OCI-LY1 (cell line): ENCODE results near the gene PIKFYVE.

ENCODE experiments used
- H2AFZ ChIP-seq: fragments of 200-600 bp; sonication (generic), shearing (Covaris generic); 2 replicates; pipeline ENCODE4 v1.6.0; 2014; ENCODE audit warnings: antibody characterized with exemption, mild to moderate bottlenecking, low read length
- H3F3A ChIP-seq: fragments of 200-600 bp; sonication (generic), shearing (Covaris generic); 2 replicates; pipeline ENCODE4 v1.6.0; 2014; ENCODE audit warnings: mild to moderate bottlenecking, antibody characterized with exemption, low read length, moderate library complexity; ENCODE audit not compliant: insufficient read depth
- H3K27ac ChIP-seq: fragments of 200-600 bp; sonication (generic); 2 replicates; pipeline ENCODE4 v1.5.1; 2014; ENCODE audit warnings: low read length, mixed run types, mild to moderate bottlenecking, low read depth; ENCODE audit not compliant: poor library complexity, severe bottlenecking
- H3K27me3 ChIP-seq: fragments of 200-600 bp; sonication (generic); 2 replicates; pipeline ENCODE4 v1.6.0; 2014; ENCODE audit warnings: antibody characterized with exemption, mild to moderate bottlenecking, low read length, moderate library complexity; ENCODE audit not compliant: insufficient read depth
- H3K36me3 ChIP-seq: fragments of 200-600 bp; sonication (generic); 2 replicates; pipeline ENCODE4 v1.6.1; 2014; ENCODE audit warnings: mild to moderate bottlenecking, antibody characterized with exemption, low read length, moderate library complexity, mixed read lengths; ENCODE audit not compliant: insufficient read depth
- H3K4me1 ChIP-seq: fragments of 200-600 bp; sonication (generic); 2 replicates; pipeline ENCODE4 v1.5.1; 2014; ENCODE audit warnings: mild to moderate bottlenecking, low read length, moderate library complexity; ENCODE audit not compliant: insufficient read depth, severe bottlenecking
- H3K4me2 ChIP-seq: fragments of 200-600 bp; sonication (generic), shearing (Covaris generic); 2 replicates; pipeline ENCODE4 v1.6.1; 2014; ENCODE audit warnings: low read length
- H3K4me3 ChIP-seq: fragments of 200-600 bp; sonication (generic); 2 replicates; pipeline ENCODE4 v1.5.1; 2014; ENCODE audit warnings: low read length, low read depth, mild to moderate bottlenecking, mixed read lengths; ENCODE audit not compliant: poor library complexity, severe bottlenecking
- H3K79me2 ChIP-seq: fragments of 200-600 bp; shearing (Covaris generic); 2 replicates; pipeline ENCODE4 v1.6.1; 2016; ENCODE audit warnings: mixed run types, low read length, mixed read lengths; ENCODE audit not compliant: insufficient read depth
- H3K9ac ChIP-seq: fragments of 200-600 bp; sonication (generic), shearing (Covaris generic); 2 replicates; pipeline ENCODE4 v1.6.1; 2014; ENCODE audit warnings: mild to moderate bottlenecking, low read length, mixed read lengths
- H3K9me2 ChIP-seq: fragments of 200-600 bp; sonication (generic), shearing (Covaris generic); 2 replicates; pipeline ENCODE4 v1.6.1; 2014; ENCODE audit warnings: low read depth, mild to moderate bottlenecking, low read length, mixed read lengths
- H3K9me3 ChIP-seq: fragments of 200-600 bp; shearing (Covaris generic); 2 replicates; pipeline ENCODE4 v1.6.1; 2014; ENCODE audit warnings: low read length, mixed read lengths
- H4K20me1 ChIP-seq: fragments of 200-600 bp; sonication (generic), shearing (Covaris generic); 2 replicates; pipeline ENCODE4 v1.6.0; 2016; ENCODE audit warnings: mild to moderate bottlenecking, low read length; ENCODE audit not compliant: insufficient read depth
- CTCF ChIP-seq: fragments of 200-600 bp; sonication (generic), shearing (Covaris generic); IDR thresholded peaks from 2 replicates; pipeline ENCODE4 v1.5.1; 2017; ENCODE audit warnings: mild to moderate bottlenecking, antibody characterized with exemption, low read length, moderate library complexity, mixed read lengths
- EZH2 ChIP-seq: fragments of 200-600 bp; sonication (generic), shearing (Covaris generic); IDR thresholded peaks from 2 replicates; pipeline ENCODE4 v1.8.0; 2017; ENCODE audit warnings: borderline replicate concordance, mixed run types, mild to moderate bottlenecking, antibody characterized with exemption, low read length, moderate library complexity, mixed read lengths

Gene PIKFYVE

DNA sequence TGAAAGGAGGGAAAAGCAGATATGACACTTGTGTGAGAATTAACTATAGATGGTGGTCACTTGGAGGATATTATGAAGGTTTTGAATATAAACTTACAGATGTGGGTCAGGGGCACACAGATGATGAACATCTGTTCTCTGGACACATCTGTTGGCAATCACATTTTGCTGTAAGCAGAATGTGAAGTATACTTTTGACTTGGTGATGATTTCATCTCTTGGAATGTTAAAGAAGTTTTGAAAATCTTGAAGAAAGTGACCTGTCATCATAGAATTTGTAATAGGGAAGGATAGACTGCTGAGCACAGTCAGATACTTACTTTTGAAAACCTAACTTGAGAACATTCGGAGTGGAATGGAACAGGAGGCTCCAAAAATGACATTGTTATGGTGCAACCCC, 40.2 kb downstream of the PIKFYVE start:
- no peaks in the 10 kb centered on the region for H4K20me1 ChIP-seq
- no peak overlapping the region for H3K4me3 ChIP-seq
- peaks cover 60% of the 10 kb centered on the region for H3K36me3 ChIP-seq
- no peak overlapping the region for H3K9ac ChIP-seq
- H3K79me2 ChIP-seq = no peaks in the 10 kb centered on the region
- H3K4me1 ChIP-seq = peaks cover 10% of the 10 kb centered on the region
- no peaks in the 10 kb centered on the region for H3K9me3 ChIP-seq
- H3K27me3 ChIP-seq = no peaks in the 10 kb centered on the region
- H3K9me2 ChIP-seq = no peaks in the 10 kb centered on the region
- no peaks in the 10 kb centered on the region for H3F3A ChIP-seq
- no peak overlapping the region for H3K4me2 ChIP-seq
- H3K27ac ChIP-seq = no peak overlapping the region
- no peak overlapping the region for H2AFZ ChIP-seq
- no peak for TF ChIP-seq CTCF
- TF ChIP-seq EZH2 = no peak

GRCh38 chr2:208311321-208311720, 45.3 kb downstream of the PIKFYVE start:
- no peak overlapping the region for H2AFZ ChIP-seq
- peak overlapping the region; percentile 32 for H3K27ac ChIP-seq
- no peaks in the 10 kb centered on the region for H3K9me2 ChIP-seq
- no peak overlapping the region for H3K4me3 ChIP-seq
- no peaks in the 10 kb centered on the region for H3K27me3 ChIP-seq
- peaks cover 25% of the 10 kb centered on the region for H3K4me1 ChIP-seq
- no peaks in the 10 kb centered on the region for H4K20me1 ChIP-seq
- no peaks in the 10 kb centered on the region for H3K79me2 ChIP-seq
- no peaks in the 10 kb centered on the region for H3F3A ChIP-seq
- no peak overlapping the region for H3K9ac ChIP-seq
- peaks cover 33% of the 10 kb centered on the region for H3K36me3 ChIP-seq
- TF ChIP-seq CTCF = no peak
- TF ChIP-seq EZH2 = no peak
- H3K9me3 ChIP-seq = 0 out of 2 replicates have a peak, but pooled peaks cover 3% of the 10 kb centered on the region
- peak overlapping the region; percentile 30; the same call in 1 of the 2 replicates for H3K4me2 ChIP-seq

DNA sequence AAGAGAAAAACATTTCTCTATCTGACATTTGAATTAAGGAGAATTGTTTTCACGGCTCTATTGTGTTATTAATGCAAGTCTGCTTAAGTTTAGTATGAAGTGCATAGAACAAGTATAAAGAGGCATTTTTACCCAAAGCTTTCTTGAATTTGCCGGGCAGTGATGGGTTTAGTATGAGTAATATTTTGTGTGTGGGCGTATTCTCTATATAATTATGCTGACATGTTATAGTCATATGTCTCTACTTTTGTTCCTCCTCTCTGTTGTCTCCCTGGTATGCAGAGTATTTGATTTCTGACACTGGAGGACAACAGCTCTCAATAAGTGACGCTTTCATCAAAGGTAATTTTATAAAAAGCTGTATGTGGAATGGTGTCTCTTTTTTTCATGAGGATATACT, 45.9 kb downstream of the PIKFYVE start:
- H3K36me3 ChIP-seq = peaks cover 30% of the 10 kb centered on the region
- TF ChIP-seq CTCF (no peak), EZH2 (no peak)
- H3K79me2 ChIP-seq = no peaks in the 10 kb centered on the region
- H3K27ac ChIP-seq = peak overlapping the region; percentile 32
- H3K4me1 ChIP-seq = peaks cover 25% of the 10 kb centered on the region
- H3K9ac ChIP-seq = no peak overlapping the region
- H3K4me3 ChIP-seq = no peak overlapping the region
- H4K20me1 ChIP-seq = no peaks in the 10 kb centered on the region
- H3K4me2 ChIP-seq = peak overlapping the region; percentile 1; the same call in 1 of the 2 replicates
- H3K9me2 ChIP-seq = no peaks in the 10 kb centered on the region
- no peaks in the 10 kb centered on the region for H3K27me3 ChIP-seq
- H2AFZ ChIP-seq = no peak overlapping the region
- 0 out of 2 replicates have a peak, but pooled peaks cover 3% of the 10 kb centered on the region for H3K9me3 ChIP-seq
- no peaks in the 10 kb centered on the region for H3F3A ChIP-seq
